ENCODE measurements around the gene ADCYAP1.

The ADCYAP1 gene

DNA sequence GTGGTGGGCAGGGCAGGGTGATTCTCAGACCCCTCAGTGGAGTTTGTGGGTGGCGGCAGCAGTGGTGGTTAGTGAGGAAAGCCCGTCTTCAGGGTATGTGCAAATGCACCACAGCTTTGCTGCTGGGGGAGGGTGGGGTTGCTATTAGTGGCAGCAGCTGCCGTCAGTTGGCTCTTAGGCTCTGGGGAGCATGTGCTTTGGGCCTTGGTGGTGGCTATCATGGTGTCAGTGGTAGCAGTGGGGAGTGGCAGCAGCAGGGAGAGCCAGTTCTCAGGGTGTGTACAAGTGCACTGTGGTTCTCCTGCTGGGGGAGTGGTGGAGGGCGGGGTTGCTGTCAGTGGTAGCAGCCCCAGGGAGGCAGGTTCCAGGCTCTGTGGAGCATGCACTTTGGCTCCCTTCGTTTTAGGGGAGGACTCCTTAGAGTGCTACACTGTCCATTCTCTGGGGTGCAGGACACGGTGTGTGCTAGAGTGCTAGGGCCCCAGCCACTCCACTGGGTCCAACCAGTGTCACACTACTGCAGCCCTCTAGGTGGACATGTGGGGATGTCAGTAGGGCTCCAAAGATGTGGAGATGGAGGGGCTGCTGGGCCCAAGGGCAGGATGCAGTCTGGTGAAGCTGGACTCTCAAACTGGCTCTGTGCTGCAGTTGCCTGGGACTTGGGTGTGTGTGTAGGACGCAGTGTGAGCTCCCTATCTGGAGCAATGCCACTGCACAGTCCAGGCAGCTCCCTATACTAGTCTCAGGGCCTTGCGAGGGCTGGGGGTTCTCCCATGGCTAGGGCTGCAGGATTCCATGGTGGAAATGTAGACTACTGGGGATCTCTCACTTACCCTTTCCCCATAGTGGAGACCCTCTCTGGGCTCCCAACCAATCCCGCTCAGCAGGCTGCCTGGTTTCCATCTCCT is 45.3 kb downstream of the ADCYAP1 start:
- no peak overlapping the region for H3K27ac ChIP-seq
- TF ChIP-seq, protein P1, sequence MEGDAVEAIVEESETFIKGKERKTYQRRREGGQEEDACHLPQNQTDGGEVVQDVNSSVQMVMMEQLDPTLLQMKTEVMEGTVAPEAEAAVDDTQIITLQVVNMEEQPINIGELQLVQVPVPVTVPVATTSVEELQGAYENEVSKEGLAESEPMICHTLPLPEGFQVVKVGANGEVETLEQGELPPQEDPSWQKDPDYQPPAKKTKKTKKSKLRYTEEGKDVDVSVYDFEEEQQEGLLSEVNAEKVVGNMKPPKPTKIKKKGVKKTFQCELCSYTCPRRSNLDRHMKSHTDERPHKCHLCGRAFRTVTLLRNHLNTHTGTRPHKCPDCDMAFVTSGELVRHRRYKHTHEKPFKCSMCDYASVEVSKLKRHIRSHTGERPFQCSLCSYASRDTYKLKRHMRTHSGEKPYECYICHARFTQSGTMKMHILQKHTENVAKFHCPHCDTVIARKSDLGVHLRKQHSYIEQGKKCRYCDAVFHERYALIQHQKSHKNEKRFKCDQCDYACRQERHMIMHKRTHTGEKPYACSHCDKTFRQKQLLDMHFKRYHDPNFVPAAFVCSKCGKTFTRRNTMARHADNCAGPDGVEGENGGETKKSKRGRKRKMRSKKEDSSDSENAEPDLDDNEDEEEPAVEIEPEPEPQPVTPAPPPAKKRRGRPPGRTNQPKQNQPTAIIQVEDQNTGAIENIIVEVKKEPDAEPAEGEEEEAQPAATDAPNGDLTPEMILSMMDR (conservative IDR thresholded peaks at IDR 0.05), result no peak

DNA sequence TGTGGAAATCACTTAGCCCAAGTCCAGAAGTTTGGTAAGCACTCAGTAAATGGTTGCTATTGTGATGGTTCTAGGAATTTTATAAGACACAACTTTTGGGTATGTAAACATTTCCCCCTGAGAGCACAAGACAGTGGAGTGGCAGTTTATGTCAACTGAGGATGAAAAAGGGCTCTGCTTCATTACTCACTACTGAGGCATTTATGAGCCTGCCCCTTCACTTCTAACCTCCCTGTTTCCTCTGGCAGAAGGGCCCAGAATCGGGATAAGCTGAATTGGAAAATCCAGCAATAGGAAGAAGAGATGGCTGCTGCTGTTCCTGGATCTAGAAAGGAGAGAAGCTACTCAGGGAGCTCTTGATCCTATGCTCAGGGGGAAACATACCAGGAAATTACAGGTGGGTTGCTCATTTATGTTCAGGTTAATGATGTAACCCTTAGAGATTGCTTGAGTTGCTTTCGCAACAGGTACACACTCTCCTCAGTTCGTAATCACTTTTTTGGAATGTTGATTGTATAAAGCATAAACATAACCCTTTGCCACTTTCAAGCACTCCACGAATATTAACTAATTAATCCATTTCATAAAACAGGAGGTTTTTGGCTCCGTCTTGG is 46.3 kb downstream of the ADCYAP1 start:
- TF ChIP-seq, protein P1 (conservative IDR thresholded peaks at IDR 0.05), result no peak
- no peak overlapping the region for H3K27ac ChIP-seq

DNA sequence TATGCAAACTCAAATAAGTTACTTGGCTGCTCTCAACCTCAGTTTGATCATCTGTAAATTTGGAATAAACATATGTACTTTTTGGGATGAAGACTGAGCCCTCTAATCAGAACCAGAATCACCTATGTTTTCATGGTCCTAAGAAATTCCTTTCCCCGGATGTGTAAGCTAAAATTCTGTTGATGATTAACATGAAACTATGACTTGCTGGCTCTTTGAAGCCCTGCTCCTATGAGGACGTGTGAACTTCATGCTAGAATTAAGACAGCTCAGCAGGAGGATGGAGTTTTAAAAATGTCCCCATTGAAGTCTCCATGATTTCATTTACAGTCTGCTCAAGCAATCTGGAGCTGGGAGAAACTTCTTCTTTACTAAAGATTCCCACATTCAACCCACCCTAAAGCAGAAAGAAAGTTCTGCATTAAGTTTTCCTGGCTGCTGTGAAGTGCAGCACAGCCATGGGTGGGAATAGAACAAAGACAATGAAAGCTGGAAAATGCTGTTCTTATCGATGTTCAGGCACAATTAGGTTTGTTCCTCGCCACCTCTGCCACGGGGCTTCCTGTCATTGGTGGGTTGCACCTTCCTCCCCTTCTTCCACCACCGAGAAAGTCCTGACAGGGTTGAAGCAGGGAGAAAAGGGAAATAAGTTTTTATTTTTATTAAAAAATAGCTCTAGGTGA is 50.9 kb downstream of the ADCYAP1 start:
- TF ChIP-seq, protein P1 (conservative IDR thresholded peaks at IDR 0.05), result no peak
- no peak overlapping the region for H3K27ac ChIP-seq

DNA sequence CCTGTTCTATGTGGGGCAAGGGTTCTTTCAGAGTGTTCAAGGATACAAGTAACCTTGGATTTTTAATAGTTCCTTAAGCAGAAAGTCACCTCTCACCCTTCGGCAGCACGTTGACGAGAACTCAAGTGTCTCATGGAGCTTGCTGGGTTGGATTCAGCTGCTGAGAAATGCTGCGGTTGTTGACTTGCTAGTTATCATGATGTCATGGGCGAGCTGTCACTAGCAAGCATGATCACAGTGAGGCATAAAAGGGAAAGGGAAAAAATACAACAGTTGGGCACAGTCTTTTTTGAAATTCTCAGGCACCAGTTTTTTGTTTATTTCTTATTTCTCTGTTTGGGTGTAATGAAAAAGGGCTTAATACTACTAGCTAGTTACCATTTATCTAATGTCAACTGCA is 53.2 kb downstream of the ADCYAP1 start:
- TF ChIP-seq, protein P1 (conservative IDR thresholded peaks at IDR 0.05), result no peak
- H3K27ac ChIP-seq, result no peak overlapping the region

DNA sequence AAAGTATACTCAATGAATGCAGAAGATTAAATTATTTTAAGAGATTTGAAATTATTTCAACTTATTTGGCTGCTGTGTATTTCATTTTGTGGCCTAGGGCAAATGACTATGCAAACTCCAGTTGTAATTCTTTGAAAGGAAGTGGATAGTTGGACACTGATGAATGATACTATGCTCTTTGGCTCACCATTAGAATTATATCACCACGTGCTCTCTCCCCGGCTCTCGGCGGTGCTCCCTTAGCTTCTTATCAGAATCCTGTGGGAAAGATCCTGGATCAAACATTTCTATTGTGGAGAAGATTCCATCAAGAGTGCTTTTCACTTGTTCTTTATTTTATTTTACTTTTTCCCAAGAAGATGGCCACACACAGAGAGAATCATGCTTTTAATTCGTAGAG is 55.2 kb downstream of the ADCYAP1 start:
- no peak overlapping the region for H3K27ac ChIP-seq
- TF ChIP-seq, protein P1 (conservative IDR thresholded peaks at IDR 0.05), result no peak
